SIG-M5 treated with dmso at 0.1 percent for 504 hours (cell line): ENCODE data around the gene VPS13C.
"Not testable (repeated sequence)": the region's sequence is repeated elsewhere in the genome, so short reads cannot be mapped to it uniquely, and the experiment has no call there.

Source experiments
- DNase-seq: peaks from one replicate; lab custom pipeline; 2025; ENCODE audit not compliant: unreplicated experiment; lab: John Stamatoyannopoulos, UW

VPS13C gene

DNA sequence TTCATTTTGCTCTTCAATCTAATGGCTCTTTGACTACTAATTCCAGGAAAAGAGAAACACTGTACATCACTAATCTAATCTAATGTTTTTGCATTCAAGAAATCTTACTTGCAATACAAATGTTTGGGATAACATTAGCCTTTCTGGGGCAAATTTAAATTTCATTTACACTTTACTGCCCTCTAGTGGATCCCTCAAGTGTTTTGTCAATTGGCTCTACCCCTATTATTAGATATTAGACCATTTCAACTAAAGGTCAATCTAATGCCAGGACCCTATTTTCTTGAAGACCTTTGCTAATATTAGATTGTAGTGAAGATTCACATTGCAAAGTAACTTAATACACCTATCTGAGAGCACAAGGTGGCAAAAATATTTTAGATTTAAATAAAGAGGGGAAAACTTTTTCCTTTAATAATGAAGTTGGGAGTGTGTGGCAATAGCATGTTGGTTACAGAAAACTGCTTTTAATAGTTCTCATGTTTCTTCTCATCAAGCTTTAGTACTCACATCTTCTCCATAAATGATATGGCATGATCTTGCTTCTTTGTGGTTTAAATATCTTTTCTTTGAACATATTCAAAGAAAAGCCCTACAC lies 11.6 kb upstream of the VPS13C start:
- DNase-seq: peak; percentile 27

DNA sequence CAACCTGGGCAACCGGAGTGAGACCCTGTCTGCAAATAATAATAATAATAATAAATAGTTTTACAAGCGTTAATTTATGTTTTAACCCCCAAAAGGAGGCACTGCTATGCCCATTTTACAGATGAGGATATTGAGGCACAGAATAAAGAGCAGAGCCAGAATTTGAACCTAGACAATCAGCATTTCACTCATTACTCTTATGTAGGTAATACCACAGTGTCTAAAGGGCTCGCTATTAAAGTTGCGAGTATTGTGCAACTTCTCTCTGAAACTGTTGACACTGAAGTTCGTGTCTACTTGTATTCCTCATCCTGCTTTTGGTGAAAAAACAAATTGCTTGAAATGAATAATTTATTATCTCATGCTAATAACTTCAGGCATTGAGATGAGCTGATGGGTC lies 9.3 kb upstream of the VPS13C start:
- no peak for DNase-seq

- peak; percentile 21 for DNase-seq
Observed at GRCh38 chr15:62068810-62069167, 8.5 kb upstream of the VPS13C start.

GRCh38 chr15:62068071-62068809 lies 8.0 kb upstream of the VPS13C start:
- peak; percentile 13 for DNase-seq

DNA sequence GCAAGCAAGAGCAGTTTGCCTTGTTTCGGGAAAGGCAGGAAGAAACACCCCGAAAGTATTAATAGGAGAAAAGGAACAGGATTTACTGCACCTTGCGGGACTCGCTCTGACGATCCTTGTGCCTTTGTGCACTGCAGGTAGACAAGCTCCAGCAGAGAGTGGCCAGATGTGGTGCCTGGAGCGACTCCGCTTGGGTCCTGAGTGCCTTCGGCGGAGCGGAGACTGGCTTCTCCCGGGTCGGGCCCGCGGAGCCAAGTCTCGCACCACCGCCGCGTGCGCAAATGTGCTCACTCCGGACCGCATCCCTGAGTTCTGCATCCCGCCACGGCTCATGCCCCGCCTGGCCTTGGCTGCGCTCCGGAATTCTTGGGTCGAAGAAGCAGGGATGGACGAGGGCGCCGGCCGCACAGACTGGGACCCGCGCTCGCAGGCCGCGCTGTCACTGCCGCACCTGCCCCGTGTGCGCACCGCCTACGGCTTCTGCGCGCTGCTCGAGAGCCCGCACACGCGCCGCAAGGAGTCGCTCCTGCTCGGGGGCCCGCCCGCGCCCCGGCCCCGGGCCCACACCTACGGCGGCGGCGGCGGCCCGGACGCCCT lies 7.3 kb upstream of the VPS13C start:
- no peak for DNase-seq

- peak; percentile 26 for DNase-seq
Observed at GRCh38 chr15:62066663-62067447, 6.6 kb upstream of the VPS13C start, which contains the start of gene C2CD4A. Gene C2CD4A (plus strand): TSS chr15:62066977. CDS start chr15:62067614, 637 bp downstream.

- peak; percentile 28 for DNase-seq
Observed at GRCh38 chr15:62063825-62064635, 3.8 kb upstream of the VPS13C start.

- DNase-seq: no peak
Observed at GRCh38 chr15:62060896-62061280, 641 bp upstream of the VPS13C start.

DNA sequence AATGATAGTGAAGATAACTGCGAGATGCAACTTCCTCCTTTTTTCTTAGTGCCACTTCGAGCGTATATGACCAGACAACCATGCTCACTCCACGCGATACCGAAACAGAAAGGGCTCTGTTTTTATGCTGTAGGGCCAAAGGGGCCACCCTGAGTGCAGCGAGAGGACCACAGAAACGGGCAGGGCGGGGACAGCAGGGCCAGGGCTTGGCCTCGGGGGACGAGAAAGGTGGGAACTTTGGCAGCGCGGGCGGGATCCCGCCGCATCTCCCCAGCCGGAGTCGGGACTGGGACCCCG lies 483 bp downstream of the VPS13C start:
- DNase-seq: peak; percentile 92

GRCh38 chr15:62059108-62059815 lies 985 bp downstream of the VPS13C start:
- DNase-seq: no peak

GRCh38 chr15:62058327-62059028 lies 1.8 kb downstream of the VPS13C start:
- DNase-seq: no peak

DNA sequence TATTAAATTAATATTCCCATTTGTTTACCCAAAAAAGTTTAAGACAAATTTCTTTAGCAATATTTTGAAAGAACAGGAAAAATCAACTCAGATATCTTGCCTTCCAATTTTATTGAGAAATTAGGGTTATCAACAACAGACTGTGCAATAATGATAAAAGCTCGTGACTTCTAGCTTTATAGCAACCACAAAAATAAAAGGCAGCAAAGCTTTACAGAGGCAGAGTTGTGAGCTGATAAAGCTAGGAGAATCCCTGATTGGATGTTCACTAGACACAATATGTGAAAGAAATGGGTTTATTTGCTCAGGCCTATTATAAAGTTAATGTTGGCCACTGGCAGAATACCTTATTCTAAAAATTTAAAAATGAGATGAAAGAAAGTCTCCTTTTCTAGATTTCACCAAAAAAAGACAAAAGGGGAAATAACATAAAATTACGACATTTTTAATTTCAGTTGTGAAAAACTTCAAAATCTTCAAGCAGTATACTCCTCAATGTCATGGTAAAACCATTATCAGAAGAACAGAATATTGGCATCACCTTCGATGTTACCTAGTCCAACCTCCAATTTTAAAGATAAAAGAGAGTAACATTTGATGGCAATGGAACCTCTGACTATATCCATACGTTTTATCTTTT lies 2.8 kb downstream of the VPS13C start:
- peak; percentile 10 for DNase-seq

- DNase-seq: no peak
Observed at GRCh38 chr15:62054979-62055378, 5.3 kb downstream of the VPS13C start.

DNA sequence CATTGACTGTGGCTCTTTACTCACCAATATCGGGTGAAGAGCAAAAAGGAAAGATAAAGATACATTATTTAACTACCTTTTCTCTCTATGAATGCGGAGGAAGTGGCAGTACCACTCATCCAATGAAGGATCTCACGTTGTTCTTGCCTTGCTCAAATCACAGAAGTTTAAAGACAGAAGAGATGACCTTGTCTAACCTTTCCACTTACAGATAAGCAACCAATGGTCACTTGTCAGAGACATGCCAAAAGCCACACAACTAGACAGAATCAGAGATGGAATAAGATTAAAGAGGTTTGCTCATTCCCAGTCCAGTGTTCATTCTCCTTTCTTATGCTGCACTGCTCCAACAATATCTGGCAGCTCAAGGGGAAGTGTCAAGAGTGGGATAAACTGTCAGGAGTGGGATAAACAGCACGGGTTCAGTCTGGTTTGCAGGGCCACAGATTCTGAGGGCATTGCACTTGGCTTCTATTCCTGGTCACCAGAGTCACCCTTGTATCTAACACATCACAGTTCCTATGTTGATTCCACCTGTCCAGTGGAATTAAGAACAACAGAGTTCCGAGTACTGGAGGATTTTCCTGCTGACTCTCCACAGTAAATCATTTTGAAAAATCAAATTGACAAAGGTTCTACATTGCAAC lies 6.7 kb downstream of the VPS13C start:
- no peak for DNase-seq

GRCh38 chr15:62052713-62053112 lies 7.5 kb downstream of the VPS13C start:
- DNase-seq: peak; percentile 49

DNA sequence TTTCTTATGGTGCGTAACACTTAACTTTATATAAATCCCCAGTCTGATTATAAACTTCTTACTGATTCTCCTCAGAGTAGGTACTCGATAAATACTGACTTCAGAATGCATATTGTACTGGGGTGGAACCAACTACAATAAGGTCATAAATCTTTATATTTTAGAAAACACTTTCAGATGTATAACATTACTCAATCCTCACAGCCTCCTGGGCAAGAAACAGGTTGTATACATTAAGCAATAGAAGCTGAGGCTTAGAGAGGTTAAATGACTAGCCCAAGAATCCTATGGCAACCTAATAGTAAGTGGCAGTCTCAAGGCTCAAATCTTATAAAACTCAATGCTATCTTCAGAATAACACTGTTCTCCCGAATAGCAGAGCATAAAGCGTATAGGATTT lies 9.1 kb downstream of the VPS13C start:
- no peak for DNase-seq

- DNase-seq: no peak
Observed at GRCh38 chr15:62050115-62050514, 10.1 kb downstream of the VPS13C start.

- DNase-seq: not testable (repeated sequence)
Observed at GRCh38 chr15:62048254-62048653, 12.0 kb downstream of the VPS13C start.
